NCI-H1694 (cell line): Measurements from ENCODE around the gene NAV2.

Source experiments
- DNase-seq: peaks from one replicate; lab custom pipeline; 2025; lab: John Stamatoyannopoulos, UW

The NAV2 gene

GRCh38 chr11:20156876-20157613, 444.4 kb downstream of the NAV2 start:
- DNase-seq: no peak

- DNase-seq: no peak
Measured at GRCh38 chr11:20157728-20158127, 445.1 kb downstream of the NAV2 start.

GRCh38 chr11:20158597-20159257, 446.1 kb downstream of the NAV2 start:
- DNase-seq: no peak

- no peak for DNase-seq
Measured at GRCh38 chr11:20159466-20160381, 447.1 kb downstream of the NAV2 start.

GRCh38 chr11:20160425-20161229, 448.0 kb downstream of the NAV2 start, which contains the start of gene DBX1:
Gene DBX1 (minus strand): TSS chr11:20160475. CDS start chr11:20160324, 151 bp downstream.
- DNase-seq: no peak

GRCh38 chr11:20161230-20161918, 448.7 kb downstream of the NAV2 start:
- DNase-seq: no peak

- DNase-seq: no peak
Measured at GRCh38 chr11:20161923-20162744, 449.5 kb downstream of the NAV2 start.

- no peak for DNase-seq
Measured at GRCh38 chr11:20162824-20163782, 450.5 kb downstream of the NAV2 start.

- DNase-seq: no peak
Measured at GRCh38 chr11:20163783-20164481, 451.3 kb downstream of the NAV2 start.
